ENCODE results near the gene FHL2.

- no peak for TF ChIP-seq CTCF (IDR thresholded peaks at IDR 0.05)
- no peak for TF ChIP-seq POLR2A (IDR thresholded peaks at IDR 0.05)
These were observed 48.6 kb upstream of the FHL2 start for GRCh38 chr2:105447476-105447875.

All from Peyer's patch (tissue), 4 donors.